HG03097 (cell line): ENCODE measurements around the gene PHF20.
"Not testable (repeated sequence)": the region's sequence is repeated elsewhere in the genome, so short reads cannot be mapped to it uniquely, and the experiment has no call there.

ENCODE experiments used
- ATAC-seq: cut with Tn5 transposase; IDR thresholded peaks from one replicate; pipeline ENCODE4 v1.9.1; 2021; ENCODE audit not compliant: unreplicated experiment, low FRiP score

The PHF20 gene

GRCh38 chr20:35771689-35772562, at the start of gene PHF20:
PHF20 (plus strand) TSS chr20:35772015; CDS start chr20:35801523, 29,508 bp downstream.
- ATAC-seq, result peak; percentile 59

DNA sequence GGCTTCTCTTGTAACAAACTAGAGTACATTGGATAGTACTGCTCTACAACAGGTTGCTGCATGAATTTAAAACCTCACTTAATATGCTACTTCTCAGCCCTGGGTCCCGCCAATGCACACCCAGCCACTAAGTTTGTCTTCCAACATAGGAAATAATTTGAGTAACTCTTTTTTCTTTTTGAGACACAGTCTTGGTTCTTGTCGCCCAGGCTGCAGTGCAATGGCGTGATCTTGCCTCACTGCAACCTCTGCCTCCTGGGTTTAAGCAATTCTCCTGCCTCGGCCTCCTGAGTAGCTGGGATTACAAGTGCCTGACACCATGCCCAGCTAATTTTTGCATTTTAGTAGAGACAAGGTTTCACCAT, 48.6 kb upstream of the PHF20 start:
- not testable (repeated sequence) for ATAC-seq

- not testable (repeated sequence) for ATAC-seq
Observed at GRCh38 chr20:35723652-35724320, 48.0 kb upstream of the PHF20 start.

- no peak for ATAC-seq
Observed at GRCh38 chr20:35724321-35725230, 47.2 kb upstream of the PHF20 start.

DNA sequence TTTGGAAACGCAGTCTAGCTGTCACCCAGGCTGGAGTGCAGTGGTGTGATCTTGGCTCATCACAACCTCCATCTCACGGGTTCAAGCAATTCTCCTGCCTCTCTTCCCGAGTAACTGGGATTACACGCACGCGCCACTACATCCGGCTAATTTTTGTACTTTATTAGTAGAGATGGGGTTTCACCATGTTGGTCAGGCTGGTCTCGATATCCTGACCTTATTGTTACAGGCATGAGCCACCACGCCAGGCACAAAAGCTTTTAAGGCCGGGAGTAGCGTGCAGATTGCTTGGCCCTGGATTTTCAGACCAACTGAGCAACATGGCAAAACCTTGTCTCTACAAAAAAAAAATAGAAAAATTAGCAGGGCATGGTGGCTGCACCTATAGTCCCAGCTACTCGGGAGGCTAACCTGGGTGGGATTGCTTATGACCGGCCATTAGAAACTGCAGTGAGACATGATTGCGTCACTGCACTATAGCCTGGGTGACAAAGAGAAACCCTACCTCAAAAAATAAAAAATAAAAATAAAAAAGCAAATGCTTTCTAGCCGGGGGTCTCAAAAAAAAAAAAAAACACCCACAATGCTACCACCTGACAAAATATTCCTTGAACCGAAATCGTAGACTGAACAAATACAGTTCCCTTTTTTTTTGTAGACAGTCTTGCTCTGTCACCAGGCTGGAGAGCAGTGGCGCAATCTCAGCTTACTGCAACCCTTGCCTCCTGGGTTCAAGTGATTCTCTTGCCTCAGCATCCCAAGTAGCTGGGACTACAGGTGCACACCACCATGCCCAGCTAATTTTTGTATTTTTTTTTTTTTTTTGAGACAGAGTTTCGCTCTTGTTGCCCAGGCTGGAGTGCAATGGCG, 44.7 kb upstream of the PHF20 start:
- no peak for ATAC-seq

DNA sequence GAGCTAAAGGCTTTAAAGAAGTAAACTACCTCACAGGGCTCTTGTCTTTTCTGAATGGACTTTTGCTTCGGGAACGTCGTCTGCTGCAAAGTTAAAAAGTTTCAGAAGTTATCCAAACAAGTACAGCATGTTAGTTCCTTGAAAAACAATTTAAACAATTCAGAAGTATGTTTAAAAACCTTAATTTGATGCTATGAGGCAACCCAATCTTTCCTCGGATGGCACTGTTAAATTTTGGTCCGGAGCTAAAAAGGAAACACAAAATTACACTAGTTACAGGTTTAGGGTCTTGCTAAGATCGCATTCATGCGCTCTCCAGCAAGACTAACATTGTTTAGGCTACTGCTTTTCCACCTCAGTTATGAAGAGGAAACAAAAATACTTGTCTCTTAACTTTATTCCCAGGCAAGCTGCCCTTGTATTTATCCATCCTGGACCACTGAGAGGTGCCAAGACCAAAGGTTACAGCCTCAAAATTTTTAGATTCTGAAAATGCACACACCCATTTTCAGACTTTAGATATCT, 42.5 kb upstream of the PHF20 start:
- no peak for ATAC-seq

DNA sequence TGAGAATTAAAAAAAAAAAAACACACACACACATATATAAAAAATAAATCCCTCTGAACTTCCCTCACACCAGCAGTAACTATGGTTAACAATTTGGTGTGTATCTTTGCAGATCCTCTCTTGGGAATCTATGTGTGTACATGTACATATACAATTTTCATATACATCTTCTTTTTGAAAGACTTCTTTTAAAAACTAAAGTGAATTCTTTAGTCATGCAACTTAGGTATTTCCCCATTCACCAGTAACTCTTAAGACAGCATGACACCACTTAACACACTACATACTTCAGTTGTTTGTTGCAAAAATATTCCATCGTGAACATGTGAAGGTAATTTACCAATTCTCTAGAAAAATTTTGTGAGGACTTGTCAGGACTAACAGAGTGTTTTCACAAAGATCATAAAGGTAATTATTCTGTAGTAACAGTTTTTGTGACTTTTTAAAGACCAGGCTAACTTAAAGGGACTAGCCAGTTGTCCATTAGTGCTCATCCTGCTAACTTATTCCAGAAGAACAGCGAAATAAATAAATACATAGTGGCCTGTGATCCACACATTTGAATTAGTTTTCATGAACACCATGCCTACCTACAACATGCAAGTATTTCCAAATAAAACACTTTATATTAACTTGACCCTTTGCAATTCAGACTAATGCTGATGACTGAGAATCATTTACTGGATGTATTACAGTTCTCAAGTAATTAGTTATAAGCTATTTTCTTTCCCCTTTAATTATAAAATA, 41.8 kb upstream of the PHF20 start:
- ATAC-seq, result no peak

GRCh38 chr20:35730583-35731468, 41.0 kb upstream of the PHF20 start:
- no peak for ATAC-seq

DNA sequence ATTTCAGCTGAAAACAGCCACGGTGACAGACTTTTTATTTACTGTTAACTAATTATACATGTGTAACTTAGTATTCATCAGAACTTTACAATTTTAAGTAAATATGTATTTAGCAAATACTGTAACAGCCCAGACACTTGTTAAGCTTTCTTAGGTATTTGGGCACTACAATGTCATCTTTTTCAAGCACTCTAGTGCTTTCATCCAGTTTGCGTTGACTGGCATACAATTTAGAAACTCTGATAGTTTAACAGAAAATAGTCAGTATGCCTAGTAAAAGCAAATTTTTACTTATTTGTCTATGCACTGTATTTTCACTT, 40.4 kb upstream of the PHF20 start:
- ATAC-seq, result no peak

DNA sequence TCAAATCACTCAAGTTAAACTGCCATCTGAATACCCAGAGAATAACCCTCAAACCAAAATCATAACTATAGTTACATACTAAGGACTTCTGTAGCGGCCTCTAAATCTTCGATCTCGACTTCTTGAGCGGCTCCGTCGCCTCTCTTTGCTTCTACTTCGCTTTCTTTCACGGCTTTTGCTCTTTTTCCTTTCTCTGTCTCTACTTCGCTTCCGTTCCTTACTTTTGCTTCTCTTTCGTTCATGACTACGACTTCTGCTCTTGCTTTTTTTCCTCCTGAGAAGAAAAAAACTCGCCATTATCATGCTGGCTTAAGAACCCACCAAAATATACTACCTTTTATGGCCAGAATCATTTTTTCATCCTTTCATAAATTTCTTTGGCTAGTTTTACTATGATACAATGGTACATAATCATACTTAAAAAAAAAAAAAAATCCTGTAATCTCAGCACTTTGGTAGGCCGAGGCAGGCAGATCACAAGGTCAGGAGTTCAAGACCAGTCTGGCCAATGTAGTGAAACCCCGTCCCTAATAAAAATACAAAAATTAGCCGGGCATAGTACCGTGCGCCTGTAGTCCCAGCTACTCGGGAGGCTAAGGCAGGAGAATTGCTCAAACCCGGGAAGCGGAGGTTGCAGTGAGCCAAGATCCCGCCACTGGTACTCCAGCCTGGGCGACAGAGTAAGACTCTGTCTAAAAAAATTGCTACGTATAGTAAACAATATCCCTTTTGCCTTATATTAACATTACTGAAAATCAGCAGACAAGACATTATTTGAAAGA, 39.8 kb upstream of the PHF20 start:
- ATAC-seq, result no peak

DNA sequence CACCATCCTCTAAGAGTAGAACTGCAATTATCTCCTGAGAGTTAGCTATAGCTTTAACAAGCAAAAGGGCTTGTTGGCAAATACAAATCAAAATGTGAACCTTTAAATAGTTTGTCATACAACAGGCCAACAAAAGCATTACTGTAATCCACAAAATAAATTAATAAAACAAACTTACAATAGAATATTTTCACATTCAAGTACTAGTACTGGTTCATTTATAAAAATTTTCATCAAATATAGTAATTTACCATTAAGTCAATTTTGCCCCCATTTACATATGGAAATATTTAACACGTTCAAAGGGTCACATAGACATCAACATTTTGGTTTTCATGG, 39.2 kb upstream of the PHF20 start:
- no peak for ATAC-seq

GRCh38 chr20:35734374-35734773, 37.4 kb upstream of the PHF20 start:
- ATAC-seq, result no peak

GRCh38 chr20:35734777-35735649, 36.8 kb upstream of the PHF20 start:
- ATAC-seq, result no peak

GRCh38 chr20:35735826-35736470, 35.9 kb upstream of the PHF20 start:
- ATAC-seq, result no peak

DNA sequence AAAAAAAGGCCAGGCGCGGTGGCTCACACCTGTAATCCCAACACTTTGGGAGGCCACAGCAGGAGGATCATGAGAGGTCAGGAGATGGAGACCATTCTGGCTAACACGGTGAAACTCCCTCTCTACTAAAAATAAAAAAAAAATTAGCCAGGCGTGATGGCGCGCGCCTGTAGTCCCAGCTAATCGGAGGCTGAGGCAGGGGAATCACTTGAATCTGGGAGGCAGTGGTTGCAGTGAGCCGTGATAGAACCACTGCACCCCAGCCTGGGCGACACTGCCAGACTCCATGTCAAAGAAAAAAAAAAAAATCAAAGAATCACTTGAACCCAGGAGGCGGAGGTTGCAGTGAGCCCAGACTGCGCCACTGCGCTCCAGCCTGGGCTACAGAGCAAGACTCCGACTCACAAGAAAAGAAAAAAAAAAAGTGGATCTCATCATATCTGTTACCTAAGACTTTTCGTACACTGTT, 33.9 kb upstream of the PHF20 start:
- no peak for ATAC-seq
